ENCODE measurements around the gene TP63.

GRCh38 chr3:189787632-189788031 lies 156.4 kb downstream of the TP63 start:
- TF ChIP-seq POLR2A (IDR thresholded peaks at IDR 0.05): no peak
- TF ChIP-seq, protein P1, sequence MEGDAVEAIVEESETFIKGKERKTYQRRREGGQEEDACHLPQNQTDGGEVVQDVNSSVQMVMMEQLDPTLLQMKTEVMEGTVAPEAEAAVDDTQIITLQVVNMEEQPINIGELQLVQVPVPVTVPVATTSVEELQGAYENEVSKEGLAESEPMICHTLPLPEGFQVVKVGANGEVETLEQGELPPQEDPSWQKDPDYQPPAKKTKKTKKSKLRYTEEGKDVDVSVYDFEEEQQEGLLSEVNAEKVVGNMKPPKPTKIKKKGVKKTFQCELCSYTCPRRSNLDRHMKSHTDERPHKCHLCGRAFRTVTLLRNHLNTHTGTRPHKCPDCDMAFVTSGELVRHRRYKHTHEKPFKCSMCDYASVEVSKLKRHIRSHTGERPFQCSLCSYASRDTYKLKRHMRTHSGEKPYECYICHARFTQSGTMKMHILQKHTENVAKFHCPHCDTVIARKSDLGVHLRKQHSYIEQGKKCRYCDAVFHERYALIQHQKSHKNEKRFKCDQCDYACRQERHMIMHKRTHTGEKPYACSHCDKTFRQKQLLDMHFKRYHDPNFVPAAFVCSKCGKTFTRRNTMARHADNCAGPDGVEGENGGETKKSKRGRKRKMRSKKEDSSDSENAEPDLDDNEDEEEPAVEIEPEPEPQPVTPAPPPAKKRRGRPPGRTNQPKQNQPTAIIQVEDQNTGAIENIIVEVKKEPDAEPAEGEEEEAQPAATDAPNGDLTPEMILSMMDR (IDR thresholded peaks at IDR 0.05): no peak
